ENCODE results near the gene MTHFSD. TPM values are rescaled to one million over a fixed set of nuclear protein-coding genes. Genes with fewer than 3 reads are reported as not detected.

Gene MTHFSD
- polyA plus RNA-seq, 1 donor (not counting 4 experiments of a cell fraction or from before 2014, with no cell fraction given): 14.7 TPM

- Histone ChIP-seq H3K4me3 (ENCODE audit: control insufficient read depth in 2 of 3, extremely low read depth in 1 of 3, insufficient read depth in 2 of 3, low read depth in 1 of 3, low read length in 3 of 3) (no peak overlapping the region), H3K4me2 (ENCODE audit: control insufficient read depth, extremely low read depth, insufficient read depth, low read depth, low read length) (no peak overlapping the region), H3K27ac (ENCODE audit: control insufficient read depth, insufficient read depth, low read length) (no peak overlapping the region), H2AFZ (ENCODE audit: control insufficient read depth, low read length) (no peak overlapping the region), H3K36me3 (ENCODE audit: control insufficient read depth in 2 of 2, extremely low read depth in 1 of 2, insufficient read depth in 2 of 2, low read length in 2 of 2) (no peaks in the 10 kb centered on the region), H3K9me1 (ENCODE audit: control insufficient read depth, extremely low read depth, insufficient read depth, low read length) (no peaks in the 10 kb centered on the region), H3K9me3 (ENCODE audit: control insufficient read depth, low read depth, low read length) (no peaks in the 10 kb centered on the region), H3K9ac (ENCODE audit: control insufficient read depth, extremely low read depth, insufficient read depth, low read length) (no peak overlapping the region), H3K4me1 (ENCODE audit: control insufficient read depth, extremely low read depth, insufficient read depth, low read length) (peaks cover 4% of the 10 kb centered on the region), H4K20me1 (ENCODE audit: control insufficient read depth, extremely low read depth, insufficient read depth, low read length) (no peaks in the 10 kb centered on the region), H3K27me3 (ENCODE audit: control insufficient read depth, extremely low read depth, insufficient read depth, low read length) (peaks cover 100% of the 10 kb centered on the region), H3K79me2 (ENCODE audit: control insufficient read depth, insufficient read depth, low read length) (no peaks in the 10 kb centered on the region)
- TF ChIP-seq CTCF (optimal IDR thresholded peaks at IDR 0.05 in 1 of 3, IDR thresholded peaks at IDR 0.05 in 1 of 3, conservative IDR thresholded peaks at IDR 0.05 in 1 of 3; ENCODE audit: extremely low read depth in 1 of 3, insufficient read depth in 2 of 3, low read length in 3 of 3): no peak
- no peak for TF ChIP-seq EZH2 (IDR thresholded peaks at IDR 0.05; ENCODE audit: low read length)
- DNase-seq (ENCODE audit: low read depth, low spot score): no peak
- FAIRE-seq: no peak
- dilution Hi-C loops (cut with MboI; ENCODE audit: extremely low pct_ligation_motif_present, low sequenced_read_pairs): no loop called here
Measured at GRCh38 chr16:86507173-86508027, 47.6 kb downstream of the MTHFSD start.

- DNase-seq (ENCODE audit: low read depth, low spot score) (no peak), FAIRE-seq (no peak)
- Histone ChIP-seq H3K9me1 (ENCODE audit: control insufficient read depth, extremely low read depth, insufficient read depth, low read length) (no peaks in the 10 kb centered on the region), H3K9me3 (ENCODE audit: control insufficient read depth, low read depth, low read length) (no peaks in the 10 kb centered on the region), H3K27ac (ENCODE audit: control insufficient read depth, insufficient read depth, low read length) (no peak overlapping the region), H3K9ac (ENCODE audit: control insufficient read depth, extremely low read depth, insufficient read depth, low read length) (no peak overlapping the region), H3K36me3 (ENCODE audit: control insufficient read depth in 2 of 2, extremely low read depth in 1 of 2, insufficient read depth in 2 of 2, low read length in 2 of 2) (no peaks in the 10 kb centered on the region), H3K79me2 (ENCODE audit: control insufficient read depth, insufficient read depth, low read length) (no peaks in the 10 kb centered on the region), H3K4me3 (ENCODE audit: control insufficient read depth in 2 of 3, extremely low read depth in 1 of 3, insufficient read depth in 2 of 3, low read depth in 1 of 3, low read length in 3 of 3) (no peak overlapping the region), H3K4me1 (ENCODE audit: control insufficient read depth, extremely low read depth, insufficient read depth, low read length) (peaks cover 4% of the 10 kb centered on the region), H3K27me3 (ENCODE audit: control insufficient read depth, extremely low read depth, insufficient read depth, low read length) (peaks cover 100% of the 10 kb centered on the region), H2AFZ (ENCODE audit: control insufficient read depth, low read length) (no peak overlapping the region), H4K20me1 (ENCODE audit: control insufficient read depth, extremely low read depth, insufficient read depth, low read length) (no peaks in the 10 kb centered on the region), H3K4me2 (ENCODE audit: control insufficient read depth, extremely low read depth, insufficient read depth, low read depth, low read length) (no peak overlapping the region)
- dilution Hi-C loops (cut with MboI; ENCODE audit: extremely low pct_ligation_motif_present, low sequenced_read_pairs): no loop called here
- TF ChIP-seq CTCF (optimal IDR thresholded peaks at IDR 0.05 in 1 of 3, IDR thresholded peaks at IDR 0.05 in 1 of 3, conservative IDR thresholded peaks at IDR 0.05 in 1 of 3; ENCODE audit: extremely low read depth in 1 of 3, insufficient read depth in 2 of 3, low read length in 3 of 3): no peak
- peak; percentile 94 for TF ChIP-seq EZH2 (IDR thresholded peaks at IDR 0.05; ENCODE audit: low read length)
Measured at GRCh38 chr16:86505899-86506864, 48.9 kb downstream of the MTHFSD start.
